NCI-H1048 (cell line): ENCODE results near the gene SMO.
"Not testable (repeated sequence)": the region's sequence is repeated elsewhere in the genome, so short reads cannot be mapped to it uniquely, and the experiment has no call there.

Source experiments
- DNase-seq: peaks from one replicate; lab custom pipeline; 2025; lab: John Stamatoyannopoulos, UW

Gene SMO

GRCh38 chr7:129240119-129240820 lies 51.8 kb downstream of the SMO start:
- no peak for DNase-seq

- DNase-seq, result no peak
These were observed 55.8 kb downstream of the SMO start for GRCh38 chr7:129244220-129244619.

GRCh38 chr7:129245533-129245932 lies 57.1 kb downstream of the SMO start:
- no peak for DNase-seq

GRCh38 chr7:129247087-129247486 lies 58.7 kb downstream of the SMO start:
- no peak for DNase-seq

GRCh38 chr7:129252128-129252527 lies 63.7 kb downstream of the SMO start:
- no peak for DNase-seq

- not testable (repeated sequence) for DNase-seq
These were observed 64.2 kb downstream of the SMO start for GRCh38 chr7:129252603-129253002.

GRCh38 chr7:129255800-129256199 lies 67.4 kb downstream of the SMO start:
- DNase-seq, result no peak

- no peak for DNase-seq
These were observed 67.8 kb downstream of the SMO start for GRCh38 chr7:129256221-129256620.

GRCh38 chr7:129257168-129257567 lies 68.7 kb downstream of the SMO start:
- DNase-seq, result no peak

- no peak for DNase-seq
These were observed 70.4 kb downstream of the SMO start for GRCh38 chr7:129258649-129259389.

- DNase-seq, result no peak
These were observed 73.9 kb downstream of the SMO start for GRCh38 chr7:129262324-129262723.
